Activated CD8-positive, alpha-beta memory T cell treated with anti-CD3 and anti-CD28 coated beads, Interleukin-2, amount 50 U/mL, for 1 hour (primary cell): ENCODE measurements around the gene DDX51.
A peak's percentile ranks its signal among the peaks of the same experiment; 100 is the strongest.

Source experiments
- DNase-seq: peaks from one replicate; pipeline ENCODE4 v3.0.0-alpha.2; 2020; ENCODE audit errors: extremely low read depth

The DDX51 gene

DNA sequence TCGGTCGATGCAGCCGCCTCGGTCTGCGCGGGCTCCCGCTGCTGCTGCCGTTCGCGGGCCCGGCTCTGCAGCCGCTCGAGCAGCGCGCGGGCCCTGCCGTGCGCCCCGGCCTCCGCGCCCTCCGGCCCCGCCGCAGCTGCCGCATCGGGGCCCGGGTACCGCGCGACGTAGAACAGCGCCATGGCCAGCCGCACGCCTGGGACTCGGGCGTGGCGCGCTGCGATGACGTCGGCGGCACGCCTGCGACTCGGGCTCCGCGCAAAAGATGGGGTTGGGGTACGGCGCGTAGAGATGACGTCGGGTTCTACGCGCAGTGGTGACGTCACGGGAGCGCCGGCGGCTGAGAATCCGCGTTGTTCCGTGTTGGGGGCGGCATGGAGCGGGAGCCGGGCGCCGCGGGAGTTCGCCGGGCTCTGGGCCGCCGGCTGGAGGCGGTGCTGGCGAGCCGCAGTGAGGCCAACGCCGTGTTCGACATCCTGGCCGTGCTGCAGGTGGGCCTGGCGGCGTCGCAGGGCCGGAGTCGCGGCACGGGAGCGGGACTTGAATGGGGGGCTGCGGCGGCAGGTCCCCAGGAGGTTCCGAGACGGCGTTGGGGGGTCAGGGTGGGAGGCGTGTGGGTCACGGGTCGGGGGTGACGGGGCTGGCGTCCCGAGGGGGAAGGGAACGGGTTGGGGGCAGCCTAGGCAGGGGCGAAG, at the start of gene DDX51, which contains the start of gene NOC4L:
Gene DDX51, minus strand, starts transcription at position 205 of the 695 bp plus-strand sequence. Its CDS starts 23 bp downstream, at position 182.
Gene NOC4L, plus strand, starts transcription at position 343 of the 695 bp plus-strand sequence. Its CDS starts 32 bp downstream, at position 375.
- DNase-seq: peak; percentile 84

- no peak for DNase-seq
Observed at GRCh38 chr12:132191715-132192553, 47.8 kb upstream of the DDX51 start.

- no peak for DNase-seq
Observed at GRCh38 chr12:132190834-132191500, 46.8 kb upstream of the DDX51 start.

GRCh38 chr12:132190012-132190755, 46.1 kb upstream of the DDX51 start:
- DNase-seq: no peak

- peak; percentile 73 for DNase-seq
Observed at GRCh38 chr12:132189378-132190011, 45.4 kb upstream of the DDX51 start.

- no peak for DNase-seq
Observed at GRCh38 chr12:132188916-132189325, 44.8 kb upstream of the DDX51 start.

DNA sequence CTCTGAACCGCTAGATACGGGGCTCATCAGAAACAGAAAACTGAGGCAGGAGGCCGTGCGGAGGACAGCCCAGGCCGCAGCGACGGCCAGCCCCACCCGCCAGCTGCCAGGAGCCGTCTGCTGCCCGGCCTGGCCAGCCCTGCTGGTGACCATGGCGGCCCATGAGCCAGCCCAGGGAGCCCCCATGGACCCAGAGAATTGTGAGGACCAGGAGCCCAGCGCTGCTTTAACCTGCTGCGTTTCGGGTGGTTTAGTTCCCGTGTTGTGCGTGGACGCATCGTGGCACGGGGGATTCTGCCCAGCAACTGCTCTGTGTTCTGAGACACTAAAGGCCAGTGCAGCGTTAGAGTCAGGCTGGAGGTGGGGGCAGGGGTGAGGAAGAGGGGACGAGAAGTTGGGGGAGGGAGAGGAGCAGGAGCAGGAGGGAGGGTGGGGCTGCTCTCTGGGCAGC, 44.4 kb upstream of the DDX51 start:
- no peak for DNase-seq

- no peak for DNase-seq
Observed at GRCh38 chr12:132187646-132188450, 43.7 kb upstream of the DDX51 start.

GRCh38 chr12:132186857-132187620, 42.9 kb upstream of the DDX51 start:
- DNase-seq: no peak

- DNase-seq: no peak
Observed at GRCh38 chr12:132186208-132186856, 42.2 kb upstream of the DDX51 start.

DNA sequence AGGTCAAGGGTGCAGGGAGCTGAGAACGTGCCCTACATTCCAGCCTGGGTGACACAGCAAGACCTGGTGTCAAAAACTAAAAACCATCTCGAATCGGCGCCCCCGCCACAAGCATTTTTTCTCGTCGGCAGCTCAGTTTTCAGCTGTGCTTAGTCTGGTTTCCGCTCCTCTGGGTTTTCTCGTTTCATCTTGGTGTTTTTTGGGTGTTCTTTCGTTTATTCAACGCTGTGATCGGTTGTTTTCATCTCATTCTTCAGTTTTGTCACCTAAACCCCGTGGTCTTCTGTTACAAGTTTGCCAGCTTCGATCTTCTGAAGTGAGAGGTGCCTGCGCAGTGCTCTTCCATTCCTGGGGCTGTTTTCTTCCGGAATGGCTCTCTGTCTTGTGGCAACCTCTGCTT, 41.6 kb upstream of the DDX51 start:
- no peak for DNase-seq

GRCh38 chr12:132182711-132183365, 38.7 kb upstream of the DDX51 start:
- DNase-seq: no peak

GRCh38 chr12:132182206-132182710, 38.1 kb upstream of the DDX51 start:
- DNase-seq: no peak

DNA sequence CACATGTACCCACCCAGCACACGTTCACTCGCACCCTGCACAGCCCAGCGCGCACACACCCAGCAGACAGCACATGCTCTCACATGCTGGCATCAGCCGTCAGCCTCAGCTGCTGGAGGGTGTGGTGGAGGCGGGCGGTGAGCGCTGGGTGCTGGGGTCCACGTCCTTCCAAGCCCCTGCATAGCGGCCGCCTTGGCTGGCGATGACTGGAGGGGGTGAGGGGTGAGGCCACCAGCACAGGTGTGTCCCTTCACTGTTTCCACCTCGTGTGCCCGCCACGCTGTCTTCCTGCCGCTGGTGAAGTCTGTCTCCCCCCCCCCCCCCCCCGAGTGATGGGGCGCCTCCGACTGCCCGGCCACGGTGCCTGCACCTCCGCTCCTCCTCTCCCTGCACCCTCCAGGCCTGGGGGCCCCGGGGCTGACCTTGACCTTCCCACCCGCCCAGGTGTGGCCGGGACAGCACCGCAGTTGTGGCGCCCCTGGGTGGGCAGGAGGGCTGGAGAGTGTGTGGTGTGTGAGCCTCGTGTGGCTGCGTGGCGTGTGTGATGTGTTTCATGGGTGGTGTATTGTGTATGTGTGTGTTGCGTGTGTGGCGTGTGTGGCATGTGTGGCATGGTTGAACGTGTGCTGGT, 37.6 kb upstream of the DDX51 start:
- no peak for DNase-seq

DNA sequence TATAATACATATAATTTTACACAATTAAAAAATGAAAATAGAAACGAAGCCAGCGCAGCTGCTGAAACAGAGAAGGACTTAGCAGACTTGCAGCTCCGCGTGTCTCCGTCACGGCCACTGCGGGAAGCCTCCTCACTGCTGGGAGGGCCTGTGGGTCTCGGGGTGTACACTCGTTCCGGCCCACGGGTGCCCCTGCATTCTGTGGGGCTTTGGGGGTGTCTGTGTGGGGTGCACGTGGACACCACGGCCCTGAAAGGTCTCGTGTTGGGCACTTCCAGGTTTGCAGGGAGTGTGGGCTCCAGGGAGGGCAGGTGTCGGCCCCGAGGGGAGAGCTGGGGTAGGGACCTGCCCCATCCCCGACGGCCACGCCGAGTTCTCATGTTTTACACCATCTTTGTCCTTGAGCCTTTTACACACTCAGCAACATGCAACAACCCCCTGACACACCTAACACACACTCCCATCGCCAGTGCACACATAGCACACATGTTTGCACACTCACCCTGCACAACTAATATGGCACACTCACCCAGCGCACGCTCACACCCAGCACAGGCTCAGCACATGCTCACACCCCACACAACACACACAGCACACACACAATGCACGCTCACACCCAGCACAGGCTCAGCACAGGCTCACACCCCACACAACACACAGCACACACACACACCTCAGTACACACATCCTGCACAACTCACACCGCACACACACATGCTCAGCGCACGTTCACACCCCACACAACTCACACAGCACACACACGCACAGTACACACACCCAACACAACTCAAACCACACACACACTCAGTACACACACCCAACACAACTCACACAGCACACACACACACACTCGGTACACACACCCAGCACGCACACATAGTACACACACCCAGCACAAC, 36.8 kb upstream of the DDX51 start:
- no peak for DNase-seq
